ENCODE measurements around the gene DNAJB13.

DNAJB13 gene

GRCh38 chr11:73974604-73975478 is 24.0 kb downstream of the DNAJB13 start:
- TF ChIP-seq CTCF (IDR thresholded peaks at IDR 0.05; ENCODE audit: low read depth, low read length): no peak
- Histone ChIP-seq H3K27me3 (ENCODE audit: insufficient read depth, low read depth, severe bottlenecking) (no peaks in the 10 kb centered on the region), H3K36me3 (peaks cover 62% of the 10 kb centered on the region), H3K27ac (no peak overlapping the region), H3K9me3 (ENCODE audit: severe bottlenecking) (no peaks in the 10 kb centered on the region), H3K4me3 (ENCODE audit: low read depth, low read length) (no peak overlapping the region)
- DNase-seq: no peak

DNA sequence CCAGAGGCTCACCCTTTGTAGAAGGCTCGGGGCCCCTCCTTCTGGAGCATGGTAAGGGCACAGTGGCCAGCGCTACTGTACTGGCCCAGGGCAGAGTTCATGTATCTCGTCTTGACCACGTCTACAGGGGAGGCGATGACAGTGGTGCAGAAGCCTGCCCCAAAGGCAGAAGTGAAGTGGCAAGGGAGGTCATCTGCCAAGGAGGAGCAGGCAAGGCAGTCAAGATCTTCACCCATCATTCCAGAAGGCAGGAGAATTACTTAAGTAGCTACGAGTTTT is 24.6 kb downstream of the DNAJB13 start:
- TF ChIP-seq CTCF (IDR thresholded peaks at IDR 0.05; ENCODE audit: low read depth, low read length): no peak
- no peaks in the 10 kb centered on the region for H3K9me3 ChIP-seq (ENCODE audit: severe bottlenecking)
- no peak overlapping the region for H3K27ac ChIP-seq
- no peaks in the 10 kb centered on the region for H3K27me3 ChIP-seq (ENCODE audit: insufficient read depth, low read depth, severe bottlenecking)
- no peak for DNase-seq
- H3K4me3 ChIP-seq (ENCODE audit: low read depth, low read length): no peak overlapping the region
- peaks cover 68% of the 10 kb centered on the region for H3K36me3 ChIP-seq

DNA sequence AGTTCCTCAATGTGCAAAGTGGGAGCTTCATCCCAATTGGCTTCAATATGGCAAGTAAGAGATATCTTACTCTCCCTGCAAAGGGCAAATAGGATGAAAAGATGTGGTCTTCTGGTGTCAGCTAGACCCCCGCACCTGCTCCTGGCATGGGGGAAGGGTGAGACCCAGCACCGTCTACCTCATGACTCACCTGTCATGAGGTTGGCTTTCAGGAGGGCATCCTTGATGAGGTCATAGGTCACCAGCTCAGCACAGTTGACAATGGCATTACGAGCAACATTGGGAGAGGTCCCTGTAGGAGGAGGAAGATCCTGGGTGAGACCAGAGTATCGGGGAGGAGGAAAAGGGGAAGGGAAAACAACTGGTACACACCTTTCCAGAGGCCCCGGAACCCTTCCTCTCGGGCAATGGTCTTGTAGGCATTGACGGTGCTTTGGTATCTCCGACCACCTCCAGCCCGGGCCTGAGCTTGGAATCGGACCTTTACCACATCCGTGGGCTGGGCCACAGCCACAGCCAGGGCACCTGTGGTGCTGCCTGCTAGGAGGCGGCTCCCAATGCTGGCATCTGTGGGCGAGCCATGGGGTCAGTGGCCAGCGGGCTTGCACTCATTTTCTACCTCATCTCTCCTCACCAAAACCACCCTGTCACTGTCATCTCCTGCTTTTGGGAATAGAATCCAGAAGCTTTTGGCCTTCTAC is 25.8 kb downstream of the DNAJB13 start:
- H3K36me3 ChIP-seq: peaks cover 78% of the 10 kb centered on the region

DNA sequence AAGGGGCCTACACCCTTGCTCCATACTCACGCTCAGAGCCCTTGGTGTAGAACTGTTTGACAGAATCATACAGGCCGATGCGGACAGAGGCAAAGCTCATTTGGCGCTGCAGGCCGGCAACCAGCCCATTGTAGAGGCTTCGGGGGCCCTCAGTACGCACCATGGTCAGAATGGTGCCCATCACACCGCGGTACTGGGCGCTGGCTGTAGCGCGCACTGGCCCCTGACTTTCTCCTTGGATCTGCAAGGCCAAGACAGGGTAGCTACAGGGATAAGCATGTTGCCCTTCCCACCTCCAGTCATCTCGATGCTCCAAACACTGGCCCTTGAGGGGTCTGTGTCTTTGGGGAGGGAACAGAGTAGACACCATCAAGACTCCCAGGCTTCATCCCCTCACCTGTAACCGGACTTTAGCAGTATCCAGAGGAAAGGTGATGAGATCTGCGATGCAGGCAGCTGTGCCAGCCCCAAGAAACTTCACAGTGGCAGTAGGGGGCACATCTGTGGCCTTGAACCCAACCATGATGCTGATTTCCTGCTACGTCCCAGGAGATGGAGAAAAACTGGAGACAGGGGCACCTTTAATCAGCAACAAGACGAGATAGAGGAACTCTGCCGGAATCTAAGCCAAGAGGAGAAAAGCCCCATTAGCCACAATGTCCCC is 27.2 kb downstream of the DNAJB13 start:
- Histone ChIP-seq H3K27ac (no peak overlapping the region), H3K4me3 (ENCODE audit: low read depth, low read length) (no peak overlapping the region), H3K27me3 (ENCODE audit: insufficient read depth, low read depth, severe bottlenecking) (no peaks in the 10 kb centered on the region), H3K36me3 (peaks cover 78% of the 10 kb centered on the region), H3K9me3 (ENCODE audit: severe bottlenecking) (no peaks in the 10 kb centered on the region)
- no peak for TF ChIP-seq CTCF (IDR thresholded peaks at IDR 0.05; ENCODE audit: low read depth, low read length)
- DNase-seq: no peak

More for the DNA sequence above, 25.8 kb downstream of the DNAJB13 start:
- Histone ChIP-seq H3K27ac (no peak overlapping the region), H3K27me3 (ENCODE audit: insufficient read depth, low read depth, severe bottlenecking) (no peaks in the 10 kb centered on the region), H3K9me3 (ENCODE audit: severe bottlenecking) (no peaks in the 10 kb centered on the region), H3K4me3 (ENCODE audit: low read depth, low read length) (no peak overlapping the region)
- DNase-seq: no peak
- no peak for TF ChIP-seq CTCF (IDR thresholded peaks at IDR 0.05; ENCODE audit: low read depth, low read length)

GRCh38 chr11:73978576-73979086 is 27.8 kb downstream of the DNAJB13 start:
- no peak for TF ChIP-seq CTCF (IDR thresholded peaks at IDR 0.05; ENCODE audit: low read depth, low read length)
- H3K36me3 ChIP-seq: peaks cover 76% of the 10 kb centered on the region
- H3K27me3 ChIP-seq (ENCODE audit: insufficient read depth, low read depth, severe bottlenecking): no peaks in the 10 kb centered on the region
- H3K4me3 ChIP-seq (ENCODE audit: low read depth, low read length): no peak overlapping the region
- no peak overlapping the region for H3K27ac ChIP-seq
- no peak for DNase-seq
- no peaks in the 10 kb centered on the region for H3K9me3 ChIP-seq (ENCODE audit: severe bottlenecking)
